NB4 (cell line): ENCODE data around the gene SBF1.

ENCODE experiments used
- POLR2A ChIP-seq: IDR thresholded peaks from 2 replicates; pipeline ENCODE4 v1.6.1; 2011; ENCODE audit warnings: mild to moderate bottlenecking; ENCODE audit not compliant: insufficient read length; ENCODE audit errors: extremely low read depth
- TF ChIP-seq, protein P1 (sequence below): IDR thresholded peaks from one replicate; pipeline ENCODE4 v1.5.1; 2012; ENCODE audit warnings: low read depth, low read length

GRCh38 chr22:50408311-50408710 lies 66.5 kb downstream of the SBF1 start:
- TF ChIP-seq, protein P1, sequence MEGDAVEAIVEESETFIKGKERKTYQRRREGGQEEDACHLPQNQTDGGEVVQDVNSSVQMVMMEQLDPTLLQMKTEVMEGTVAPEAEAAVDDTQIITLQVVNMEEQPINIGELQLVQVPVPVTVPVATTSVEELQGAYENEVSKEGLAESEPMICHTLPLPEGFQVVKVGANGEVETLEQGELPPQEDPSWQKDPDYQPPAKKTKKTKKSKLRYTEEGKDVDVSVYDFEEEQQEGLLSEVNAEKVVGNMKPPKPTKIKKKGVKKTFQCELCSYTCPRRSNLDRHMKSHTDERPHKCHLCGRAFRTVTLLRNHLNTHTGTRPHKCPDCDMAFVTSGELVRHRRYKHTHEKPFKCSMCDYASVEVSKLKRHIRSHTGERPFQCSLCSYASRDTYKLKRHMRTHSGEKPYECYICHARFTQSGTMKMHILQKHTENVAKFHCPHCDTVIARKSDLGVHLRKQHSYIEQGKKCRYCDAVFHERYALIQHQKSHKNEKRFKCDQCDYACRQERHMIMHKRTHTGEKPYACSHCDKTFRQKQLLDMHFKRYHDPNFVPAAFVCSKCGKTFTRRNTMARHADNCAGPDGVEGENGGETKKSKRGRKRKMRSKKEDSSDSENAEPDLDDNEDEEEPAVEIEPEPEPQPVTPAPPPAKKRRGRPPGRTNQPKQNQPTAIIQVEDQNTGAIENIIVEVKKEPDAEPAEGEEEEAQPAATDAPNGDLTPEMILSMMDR: no peak
- TF ChIP-seq POLR2A: no peak
